HG03520 (cell line): Measurements from ENCODE around the gene ZNF473.
"Not testable (repeated sequence)": the region's sequence is repeated elsewhere in the genome, so short reads cannot be mapped to it uniquely, and the experiment has no call there.

Source experiments
- ATAC-seq: cut with Tn5 transposase; IDR thresholded peaks from one replicate; pipeline ENCODE4 v1.9.1; 2021; ENCODE audit warnings: mild to moderate bottlenecking, moderate library complexity; ENCODE audit not compliant: unreplicated experiment

Gene ZNF473

GRCh38 chr19:50047671-50048070, 21.9 kb downstream of the ZNF473 start:
- no peak for ATAC-seq

- ATAC-seq = no peak
These were observed 24.8 kb downstream of the ZNF473 start for GRCh38 chr19:50050406-50051227.

- ATAC-seq = not testable (repeated sequence)
These were observed 25.6 kb downstream of the ZNF473 start for GRCh38 chr19:50051228-50051895.

- ATAC-seq = no peak
These were observed 26.2 kb downstream of the ZNF473 start for GRCh38 chr19:50051964-50052363.

GRCh38 chr19:50053119-50053518, 27.3 kb downstream of the ZNF473 start:
- ATAC-seq = no peak

- no peak for ATAC-seq
These were observed 32.6 kb downstream of the ZNF473 start for GRCh38 chr19:50058425-50058824.

- no peak for ATAC-seq
These were observed 33.2 kb downstream of the ZNF473 start for GRCh38 chr19:50059045-50059444.

- ATAC-seq = no peak
These were observed 34.3 kb downstream of the ZNF473 start for GRCh38 chr19:50060107-50060506.

- ATAC-seq = no peak
These were observed 35.8 kb downstream of the ZNF473 start for GRCh38 chr19:50061650-50062049.

GRCh38 chr19:50065938-50066337, 40.1 kb downstream of the ZNF473 start:
- ATAC-seq = no peak

- no peak for ATAC-seq
These were observed 41.8 kb downstream of the ZNF473 start for GRCh38 chr19:50067575-50067974.

- ATAC-seq = not testable (repeated sequence)
These were observed 42.6 kb downstream of the ZNF473 start for GRCh38 chr19:50068382-50068781.

GRCh38 chr19:50075076-50075475, 49.3 kb downstream of the ZNF473 start:
- not testable (repeated sequence) for ATAC-seq

- not testable (repeated sequence) for ATAC-seq
These were observed 50.0 kb downstream of the ZNF473 start for GRCh38 chr19:50075644-50076372.

- ATAC-seq = not testable (repeated sequence)
These were observed 51.0 kb downstream of the ZNF473 start for GRCh38 chr19:50076581-50077355.

- ATAC-seq = not testable (repeated sequence)
These were observed 53.2 kb downstream of the ZNF473 start for GRCh38 chr19:50079014-50079413.

- not testable (repeated sequence) for ATAC-seq
These were observed 58.6 kb downstream of the ZNF473 start for GRCh38 chr19:50084440-50084839.

- ATAC-seq = not testable (repeated sequence)
These were observed 61.3 kb downstream of the ZNF473 start for GRCh38 chr19:50087153-50087552.

GRCh38 chr19:50090706-50091105, 64.9 kb downstream of the ZNF473 start:
- not testable (repeated sequence) for ATAC-seq

GRCh38 chr19:50091786-50092185, 66.0 kb downstream of the ZNF473 start:
- ATAC-seq = not testable (repeated sequence)

- not testable (repeated sequence) for ATAC-seq
These were observed 66.8 kb downstream of the ZNF473 start for GRCh38 chr19:50092597-50092996.
